Measurements from ENCODE around the gene IYD.
"Not testable (repeated sequence)": the region's sequence is repeated elsewhere in the genome, so short reads cannot be mapped to it uniquely, and the experiment has no call there.

Gene IYD

DNA sequence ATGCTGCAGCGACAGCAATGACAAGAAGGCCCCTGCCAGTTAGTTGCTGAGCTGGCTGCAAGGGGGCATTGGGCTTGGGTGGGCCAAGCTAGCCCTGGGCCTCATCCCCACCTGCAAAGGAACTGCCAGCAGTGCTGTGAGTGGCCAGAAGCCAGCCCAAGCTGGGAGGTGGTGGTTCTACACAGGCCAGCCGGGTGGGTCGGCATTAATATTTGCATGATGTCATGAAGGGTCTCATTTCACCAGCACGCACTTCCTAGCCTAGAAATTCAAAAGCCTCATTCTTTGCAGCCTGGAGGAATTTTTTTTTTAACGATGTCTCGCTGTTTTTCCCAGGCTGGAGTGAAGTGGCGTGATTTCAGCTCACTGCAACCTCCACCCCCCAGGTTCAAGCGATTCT, 62.0 kb downstream of the IYD start:
- no peak for DNase-seq (ENCODE audit: low read depth in 2 of 2)

- no peak for DNase-seq (ENCODE audit: low read depth in 2 of 2)
Measured at GRCh38 chr6:150435360-150435759, 66.5 kb downstream of the IYD start.

DNA sequence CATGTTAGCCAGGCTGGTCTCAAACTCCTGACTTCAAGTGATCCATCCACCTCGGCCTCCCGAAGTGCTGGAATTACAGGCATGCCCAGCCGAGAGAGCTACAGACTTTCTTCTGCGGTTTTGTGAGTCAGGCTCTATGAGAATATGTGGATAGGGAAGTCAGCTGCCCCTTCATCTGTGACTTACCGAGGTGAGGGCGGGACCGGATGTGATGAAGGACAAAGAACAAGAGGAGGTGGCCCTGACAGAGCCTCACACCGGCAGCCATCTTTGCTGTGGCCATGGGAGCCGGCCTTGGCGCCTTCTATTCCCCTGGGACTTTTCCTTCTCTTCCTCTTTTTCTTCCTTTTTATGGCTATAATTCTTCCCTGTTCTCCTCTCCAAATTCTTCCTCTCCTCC, 67.0 kb downstream of the IYD start:
- no peak for DNase-seq (ENCODE audit: low read depth in 2 of 2)

- DNase-seq (ENCODE audit: low read depth in 2 of 2) = no peak
Measured at GRCh38 chr6:150439373-150439772, 70.6 kb downstream of the IYD start.

DNA sequence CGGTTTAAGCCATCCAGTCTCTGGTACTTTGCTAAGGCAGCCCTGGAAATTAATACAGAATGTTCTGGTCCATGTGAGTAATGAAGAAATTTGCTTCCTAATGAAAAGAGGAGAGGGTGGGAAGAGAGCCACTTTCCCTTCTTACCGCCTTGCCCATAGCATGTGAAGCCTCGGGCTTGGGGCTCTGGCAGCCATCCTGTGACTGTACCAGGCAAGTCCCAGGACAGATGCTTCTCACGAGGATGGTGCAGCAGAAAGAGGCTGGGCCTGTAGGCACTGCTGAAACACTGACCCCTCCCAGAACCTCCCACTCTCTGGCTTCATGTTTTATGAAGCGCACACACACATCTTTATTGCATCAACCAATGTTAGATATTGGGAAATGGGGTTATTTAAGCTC, 74.8 kb downstream of the IYD start:
- DNase-seq (ENCODE audit: low read depth in 2 of 2) = no peak

- no peak for DNase-seq (ENCODE audit: low read depth in 2 of 2)
Measured at GRCh38 chr6:150444308-150444707, 75.5 kb downstream of the IYD start.

DNA sequence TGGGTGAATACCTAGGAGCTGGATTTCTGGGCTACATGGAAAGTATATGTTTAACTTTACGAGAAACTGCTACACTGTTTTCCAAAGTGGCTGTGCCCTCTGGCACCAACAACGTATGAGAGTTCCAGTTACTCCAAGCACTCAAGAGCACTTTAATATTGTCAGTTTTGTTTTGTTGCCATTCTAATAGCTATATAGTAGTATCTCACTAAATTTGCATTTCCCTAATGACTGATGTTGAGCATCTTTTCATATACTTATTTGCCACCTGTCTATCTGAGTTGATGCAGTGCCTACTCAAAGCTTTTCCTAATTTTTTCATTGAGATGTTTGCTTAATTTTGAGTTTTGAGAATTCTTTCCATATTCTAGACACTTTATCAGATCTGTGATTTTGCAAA, 76.7 kb downstream of the IYD start:
- DNase-seq (ENCODE audit: low read depth in 2 of 2) = no peak

DNA sequence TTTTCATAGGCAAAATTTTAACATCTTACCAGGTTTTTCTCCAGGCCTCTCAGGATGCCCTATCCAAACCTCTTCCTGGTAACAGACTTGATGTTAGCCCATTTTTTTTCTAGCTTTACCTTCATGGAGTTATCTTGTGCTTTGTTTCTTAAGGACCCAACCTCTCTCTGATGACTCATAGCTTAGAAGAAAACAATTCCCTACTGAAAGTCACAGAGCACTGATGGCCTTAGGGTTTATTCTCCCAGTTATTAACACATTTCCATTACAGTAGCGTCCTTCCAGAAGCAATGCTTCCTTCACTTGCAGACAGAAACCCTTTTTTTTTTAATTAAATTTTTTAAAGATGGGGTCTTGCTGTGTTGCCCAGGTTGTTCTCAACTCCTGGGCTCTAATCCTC, 79.4 kb downstream of the IYD start:
- DNase-seq (ENCODE audit: low read depth in 2 of 2) = no peak

GRCh38 chr6:150449055-150449454, 80.2 kb downstream of the IYD start:
- DNase-seq (ENCODE audit: low read depth in 2 of 2) = not testable (repeated sequence)

GRCh38 chr6:150450918-150451317, 82.1 kb downstream of the IYD start:
- no peak for DNase-seq (ENCODE audit: low read depth in 2 of 2)

GRCh38 chr6:150451807-150452427, 83.1 kb downstream of the IYD start:
- DNase-seq (ENCODE audit: low read depth in 2 of 2) = no peak

DNA sequence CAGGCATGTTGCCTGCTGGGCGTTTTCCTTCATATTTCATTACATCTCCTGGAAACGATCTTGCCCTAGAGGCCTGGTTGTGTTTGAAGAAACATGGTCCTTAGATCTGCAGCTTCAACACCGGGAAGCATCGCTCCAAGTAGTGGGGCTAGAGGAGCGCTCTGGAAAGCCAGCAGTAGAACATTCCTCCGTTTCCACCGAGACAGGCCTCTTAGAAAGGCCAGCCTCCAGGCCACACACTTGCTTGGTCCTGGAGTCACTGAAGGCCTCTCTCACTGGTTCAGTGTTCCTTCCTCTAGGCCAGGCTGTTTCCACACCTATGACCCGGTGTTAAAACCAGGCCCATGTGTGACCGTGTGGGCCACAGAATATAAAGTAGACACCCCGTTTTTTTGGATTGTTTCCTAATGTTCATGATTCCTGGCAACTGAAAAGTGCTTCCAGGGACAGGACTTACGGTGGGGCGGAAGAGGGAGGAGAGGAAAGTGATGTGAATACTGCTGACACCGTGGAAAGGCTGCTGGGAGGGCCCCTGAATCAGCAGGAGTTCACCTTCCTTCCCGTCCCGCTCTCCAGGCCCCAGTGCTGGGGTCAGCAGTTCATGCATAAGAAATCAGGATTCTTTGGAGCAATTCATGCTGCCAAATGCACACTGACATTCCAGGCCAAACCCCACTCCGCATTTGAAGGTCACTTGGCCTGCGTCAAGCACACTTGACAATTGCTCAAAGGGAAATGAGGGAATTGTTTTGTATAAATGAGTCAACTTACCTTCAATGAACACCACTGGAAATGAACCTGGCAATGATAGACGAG, 83.8 kb downstream of the IYD start:
- no peak for DNase-seq (ENCODE audit: low read depth in 2 of 2)

DNA sequence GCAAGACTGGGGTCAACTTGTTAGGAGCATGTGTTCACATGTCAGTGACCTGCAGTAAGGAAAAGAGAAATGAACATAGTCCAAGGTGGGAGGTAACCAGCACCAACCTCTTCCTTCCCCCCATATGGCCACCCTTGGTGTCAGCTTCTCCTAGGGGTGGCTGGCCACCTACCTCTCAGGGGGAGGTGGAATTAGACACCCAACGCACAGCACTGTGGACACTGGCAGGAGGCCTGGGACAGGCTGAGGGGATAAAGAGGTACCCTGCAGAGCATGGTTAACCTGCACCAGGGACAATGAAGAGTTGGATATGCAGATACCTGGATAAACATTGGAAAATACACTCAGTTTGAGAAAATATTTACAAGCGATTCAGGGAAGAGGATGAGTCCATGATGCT, 84.5 kb downstream of the IYD start:
- no peak for DNase-seq (ENCODE audit: low read depth in 2 of 2)

Data from stimulated activated CD4-positive, alpha-beta T cell treated with anti-CD3 and anti-CD28 coated beads, Interleukin-4, amount 100 ng/mL, for 48 hours (primary cell).